ENCODE data around the gene IQSEC3.

Gene IQSEC3

GRCh38 chr12:98924-99352 is 32.4 kb downstream of the IQSEC3 start:
- H3K27ac ChIP-seq (ENCODE audit: low read length) = no peak overlapping the region
- no peak overlapping the region for H2AFZ ChIP-seq (ENCODE audit: low read length)
- H3K36me3 ChIP-seq (replicated peaks; ENCODE audit: insufficient read depth, low read length) = no peaks in the 10 kb centered on the region

GRCh38 chr12:99605-100004 is 33.0 kb downstream of the IQSEC3 start:
- Histone ChIP-seq H3K4me1 (ENCODE audit: low read length) (no peaks in the 10 kb centered on the region), H3K4me2 (ENCODE audit: low read depth, low read length) (no peak overlapping the region), H3K9ac (ENCODE audit: low read length) (no peak overlapping the region), H3K36me3 (replicated peaks; ENCODE audit: insufficient read depth, low read length) (no peaks in the 10 kb centered on the region), H3K4me3 (ENCODE audit: low read length) (no peak overlapping the region), H3K27me3 (replicated peaks; ENCODE audit: insufficient read depth, low read length) (peaks cover 62% of the 10 kb centered on the region), H2AFZ (ENCODE audit: low read length) (no peak overlapping the region), H4K20me1 (ENCODE audit: insufficient read depth, low read length) (no peaks in the 10 kb centered on the region), H3K27ac (ENCODE audit: low read length) (no peak overlapping the region), H3K9me2 (replicated peaks; ENCODE audit: insufficient read depth, low read length) (no peaks in the 10 kb centered on the region), H3K9me3 (replicated peaks; ENCODE audit: insufficient read depth, low read length) (no peaks in the 10 kb centered on the region), H3F3A (ENCODE audit: insufficient read depth, low read length) (no peaks in the 10 kb centered on the region), H3K79me2 (ENCODE audit: low read length) (no peaks in the 10 kb centered on the region)
- TF ChIP-seq EZH2 (optimal IDR thresholded peaks at IDR 0.05; ENCODE audit: low read depth, low read length) (no peak), EZH2phosphoT487 (IDR thresholded peaks at IDR 0.05; ENCODE audit: low read length) (no peak)
- TF ChIP-seq, protein P1, sequence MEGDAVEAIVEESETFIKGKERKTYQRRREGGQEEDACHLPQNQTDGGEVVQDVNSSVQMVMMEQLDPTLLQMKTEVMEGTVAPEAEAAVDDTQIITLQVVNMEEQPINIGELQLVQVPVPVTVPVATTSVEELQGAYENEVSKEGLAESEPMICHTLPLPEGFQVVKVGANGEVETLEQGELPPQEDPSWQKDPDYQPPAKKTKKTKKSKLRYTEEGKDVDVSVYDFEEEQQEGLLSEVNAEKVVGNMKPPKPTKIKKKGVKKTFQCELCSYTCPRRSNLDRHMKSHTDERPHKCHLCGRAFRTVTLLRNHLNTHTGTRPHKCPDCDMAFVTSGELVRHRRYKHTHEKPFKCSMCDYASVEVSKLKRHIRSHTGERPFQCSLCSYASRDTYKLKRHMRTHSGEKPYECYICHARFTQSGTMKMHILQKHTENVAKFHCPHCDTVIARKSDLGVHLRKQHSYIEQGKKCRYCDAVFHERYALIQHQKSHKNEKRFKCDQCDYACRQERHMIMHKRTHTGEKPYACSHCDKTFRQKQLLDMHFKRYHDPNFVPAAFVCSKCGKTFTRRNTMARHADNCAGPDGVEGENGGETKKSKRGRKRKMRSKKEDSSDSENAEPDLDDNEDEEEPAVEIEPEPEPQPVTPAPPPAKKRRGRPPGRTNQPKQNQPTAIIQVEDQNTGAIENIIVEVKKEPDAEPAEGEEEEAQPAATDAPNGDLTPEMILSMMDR (IDR thresholded peaks at IDR 0.05; ENCODE audit: low read length) = no peak
- no peak for DNase-seq

More at GRCh38 chr12:98924-99352, 32.4 kb downstream of the IQSEC3 start:
- TF ChIP-seq EZH2phosphoT487 (IDR thresholded peaks at IDR 0.05; ENCODE audit: low read length) (no peak), EZH2 (optimal IDR thresholded peaks at IDR 0.05; ENCODE audit: low read depth, low read length) (no peak)
- TF ChIP-seq, protein P1 (IDR thresholded peaks at IDR 0.05; ENCODE audit: low read length) = no peak
- H4K20me1 ChIP-seq (ENCODE audit: insufficient read depth, low read length) = no peaks in the 10 kb centered on the region
- no peak for DNase-seq
- H3K4me2 ChIP-seq (ENCODE audit: low read depth, low read length) = no peak overlapping the region
- H3K4me1 ChIP-seq (ENCODE audit: low read length) = no peaks in the 10 kb centered on the region
- H3K79me2 ChIP-seq (ENCODE audit: low read length) = no peaks in the 10 kb centered on the region
- peaks cover 63% of the 10 kb centered on the region for H3K27me3 ChIP-seq (replicated peaks; ENCODE audit: insufficient read depth, low read length)
- H3K9me3 ChIP-seq (replicated peaks; ENCODE audit: insufficient read depth, low read length) = no peaks in the 10 kb centered on the region
- no peak overlapping the region for H3K9ac ChIP-seq (ENCODE audit: low read length)
- no peak overlapping the region for H3K4me3 ChIP-seq (ENCODE audit: low read length)
- H3F3A ChIP-seq (ENCODE audit: insufficient read depth, low read length) = no peaks in the 10 kb centered on the region
- H3K9me2 ChIP-seq (replicated peaks; ENCODE audit: insufficient read depth, low read length) = no peaks in the 10 kb centered on the region

- peaks cover 45% of the 10 kb centered on the region for H3K27me3 ChIP-seq (replicated peaks; ENCODE audit: insufficient read depth, low read length)
- peaks cover 13% of the 10 kb centered on the region for H3F3A ChIP-seq (ENCODE audit: insufficient read depth, low read length)
- H3K9me3 ChIP-seq (replicated peaks; ENCODE audit: insufficient read depth, low read length) = no peaks in the 10 kb centered on the region
- no peak overlapping the region for H3K4me3 ChIP-seq (ENCODE audit: low read length)
- peaks cover 17% of the 10 kb centered on the region for H3K4me1 ChIP-seq (ENCODE audit: low read length)
- H2AFZ ChIP-seq (ENCODE audit: low read length) = no peak overlapping the region
- no peaks in the 10 kb centered on the region for H3K36me3 ChIP-seq (replicated peaks; ENCODE audit: insufficient read depth, low read length)
- no peak overlapping the region for H3K27ac ChIP-seq (ENCODE audit: low read length)
- no peak overlapping the region for H3K9ac ChIP-seq (ENCODE audit: low read length)
- no peaks in the 10 kb centered on the region for H4K20me1 ChIP-seq (ENCODE audit: insufficient read depth, low read length)
- no peak for DNase-seq
- TF ChIP-seq, protein P1 (IDR thresholded peaks at IDR 0.05; ENCODE audit: low read length) = no peak
- TF ChIP-seq EZH2 (optimal IDR thresholded peaks at IDR 0.05; ENCODE audit: low read depth, low read length) (no peak), EZH2phosphoT487 (IDR thresholded peaks at IDR 0.05; ENCODE audit: low read length) (no peak)
- H3K9me2 ChIP-seq (replicated peaks; ENCODE audit: insufficient read depth, low read length) = no peaks in the 10 kb centered on the region
- H3K79me2 ChIP-seq (ENCODE audit: low read length) = no peaks in the 10 kb centered on the region
- no peak overlapping the region for H3K4me2 ChIP-seq (ENCODE audit: low read depth, low read length)
Observed at GRCh38 chr12:101969-102878, 35.7 kb downstream of the IQSEC3 start.
